Keratinocyte (primary cell): ENCODE results near the gene TMEM178A. TPM values are rescaled to one million over a fixed set of nuclear protein-coding genes. Genes with fewer than 3 reads are reported as not detected.

Experiments
- DNase-seq: peaks from one replicate; pipeline ENCODE4 v3.0.0-alpha.2; 2011; ENCODE audit warnings: low read depth, missing footprints, low spot score
- FAIRE-seq: peaks from 2 replicates; lab custom pipeline; 2011; peaks lifted over from hg19 to GRCh38; lab: Jason Lieb, UNC
- H2AFZ ChIP-seq: 2 replicates; pipeline ENCODE4 v1.6.0; 2012; ENCODE audit warnings: low read length, control low read depth, inconsistent platforms; ENCODE audit not compliant: control insufficient read depth
- H3K27ac ChIP-seq: 2 replicates; pipeline ENCODE4 v1.5.1; 2011; ENCODE audit warnings: low read length; ENCODE audit not compliant: control insufficient read depth, insufficient read depth
- H3K27me3 ChIP-seq: 3 replicates; pipeline ENCODE4 v1.6.0; 2011; ENCODE audit warnings: low read length; ENCODE audit not compliant: control insufficient read depth, insufficient read depth; ENCODE audit errors: extremely low read depth
- H3K36me3 ChIP-seq, 2 experiments: 2 replicates in 1 of 2; 3 replicates in 1 of 2; pipeline ENCODE4 v1.5.1; 2011; ENCODE audit warnings: low read length in 2 of 2, mild to moderate bottlenecking in 1 of 2; ENCODE audit not compliant: control insufficient read depth in 2 of 2, insufficient read depth in 2 of 2; ENCODE audit errors: extremely low read depth in 1 of 2
- H3K4me1 ChIP-seq: 3 replicates; pipeline ENCODE4 v1.5.1; 2011; ENCODE audit warnings: low read length; ENCODE audit not compliant: control insufficient read depth, insufficient read depth; ENCODE audit errors: extremely low read depth
- H3K4me2 ChIP-seq: 3 replicates; pipeline ENCODE4 v1.6.0; 2011; ENCODE audit warnings: low read depth, low read length; ENCODE audit not compliant: control insufficient read depth, insufficient read depth; ENCODE audit errors: extremely low read depth
- H3K4me3 ChIP-seq, 3 experiments: fragments of 200-600 bp in 1 of 3; sonication (generic) in 1 of 3; 2 replicates in 2 of 3; 3 replicates in 1 of 3; pipeline ENCODE4 v1.5.1; 2011 to 2016; ENCODE audit warnings: low read length in 3 of 3, mild to moderate bottlenecking in 3 of 3, control low read depth in 2 of 3, inconsistent platforms in 1 of 3, low read depth in 1 of 3, mixed read lengths in 1 of 3, mixed run types in 1 of 3, moderate library complexity in 1 of 3; ENCODE audit not compliant: control insufficient read depth in 2 of 3, insufficient read depth in 2 of 3; ENCODE audit errors: extremely low read depth in 1 of 3
- H3K79me2 ChIP-seq: 2 replicates; pipeline ENCODE4 v1.6.0; 2012; ENCODE audit warnings: low read length; ENCODE audit not compliant: control insufficient read depth, insufficient read depth
- H3K9ac ChIP-seq: 3 replicates; pipeline ENCODE4 v1.6.0; 2011; ENCODE audit warnings: low read length; ENCODE audit not compliant: control insufficient read depth, insufficient read depth; ENCODE audit errors: extremely low read depth
- H3K9me1 ChIP-seq: 3 replicates; pipeline ENCODE4 v1.6.0; 2011; ENCODE audit warnings: low read length; ENCODE audit not compliant: control insufficient read depth, insufficient read depth; ENCODE audit errors: extremely low read depth
- H3K9me3 ChIP-seq: 2 replicates; pipeline ENCODE4 v1.5.1; 2012; ENCODE audit warnings: low read depth, low read length; ENCODE audit not compliant: control insufficient read depth
- H4K20me1 ChIP-seq: 3 replicates; pipeline ENCODE4 v1.6.0; 2011; ENCODE audit warnings: low read length; ENCODE audit not compliant: control insufficient read depth, insufficient read depth; ENCODE audit errors: extremely low read depth
- EZH2 ChIP-seq: IDR thresholded peaks from one replicate; pipeline ENCODE4 v1.6.1; 2012; ENCODE audit warnings: inconsistent platforms, mild to moderate bottlenecking, low read length, moderate library complexity
- dilution Hi-C: fragments of 300-500 bp; cut with MboI; formaldehyde crosslinking; loops from one replicate; pipeline ENCODE4 v1.7.0; 2020; ENCODE audit warnings: low sequenced_read_pairs; ENCODE audit not compliant: extremely low pct_ligation_motif_present
- polyA plus RNA-seq, 5 experiments: library from polyadenylated mRNA; depleted of rRNA in 3 of 5; stranded (reverse) in 3 of 5; stranded (forward) in 1 of 5; unstranded in 1 of 5; fragments of >200 nt; gene quantifications; 1 replicate in 1 of 5; 2 replicates in 3 of 5; 3 replicates in 1 of 5; pipeline versions ENCODE4 v1.2.1 to v1.2.3, GENCODE V29; 2011 to 2012; ENCODE audit warnings: missing spikeins in 2 of 5, low read depth in 1 of 5, low replicate concordance in 1 of 5
- TF ChIP-seq, protein P1 (sequence below), 3 experiments: IDR thresholded peaks in 1 of 3; conservative IDR thresholded peaks in 1 of 3; optimal IDR thresholded peaks in 1 of 3; 2 replicates in 2 of 3; 3 replicates in 1 of 3; pipeline versions ENCODE3 to v1.5.1; 2011; ENCODE audit warnings: low read length in 3 of 3, mild to moderate bottlenecking in 3 of 3, moderate library complexity in 2 of 3, control low read depth in 1 of 3, inconsistent platforms in 1 of 3; ENCODE audit not compliant: insufficient read depth in 2 of 3; ENCODE audit errors: extremely low read depth in 1 of 3

Gene TMEM178A
- polyA plus RNA-seq, 1 donor (not counting 4 experiments of a cell fraction or from before 2014, with no cell fraction given), result 0.07 TPM

- peaks cover 40% of the 10 kb centered on the region for H3K27me3 ChIP-seq
- no peaks in the 10 kb centered on the region for H3K9me1 ChIP-seq
- no peak overlapping the region for H3K4me3 ChIP-seq
- no peaks in the 10 kb centered on the region for H3K9me3 ChIP-seq
- no peak for TF ChIP-seq EZH2
- TF ChIP-seq, protein P1, sequence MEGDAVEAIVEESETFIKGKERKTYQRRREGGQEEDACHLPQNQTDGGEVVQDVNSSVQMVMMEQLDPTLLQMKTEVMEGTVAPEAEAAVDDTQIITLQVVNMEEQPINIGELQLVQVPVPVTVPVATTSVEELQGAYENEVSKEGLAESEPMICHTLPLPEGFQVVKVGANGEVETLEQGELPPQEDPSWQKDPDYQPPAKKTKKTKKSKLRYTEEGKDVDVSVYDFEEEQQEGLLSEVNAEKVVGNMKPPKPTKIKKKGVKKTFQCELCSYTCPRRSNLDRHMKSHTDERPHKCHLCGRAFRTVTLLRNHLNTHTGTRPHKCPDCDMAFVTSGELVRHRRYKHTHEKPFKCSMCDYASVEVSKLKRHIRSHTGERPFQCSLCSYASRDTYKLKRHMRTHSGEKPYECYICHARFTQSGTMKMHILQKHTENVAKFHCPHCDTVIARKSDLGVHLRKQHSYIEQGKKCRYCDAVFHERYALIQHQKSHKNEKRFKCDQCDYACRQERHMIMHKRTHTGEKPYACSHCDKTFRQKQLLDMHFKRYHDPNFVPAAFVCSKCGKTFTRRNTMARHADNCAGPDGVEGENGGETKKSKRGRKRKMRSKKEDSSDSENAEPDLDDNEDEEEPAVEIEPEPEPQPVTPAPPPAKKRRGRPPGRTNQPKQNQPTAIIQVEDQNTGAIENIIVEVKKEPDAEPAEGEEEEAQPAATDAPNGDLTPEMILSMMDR (optimal IDR thresholded peaks at IDR 0.05 in 1 of 3, IDR thresholded peaks at IDR 0.05 in 1 of 3, conservative IDR thresholded peaks at IDR 0.05 in 1 of 3; ENCODE audit: extremely low read depth in 1 of 3, insufficient read depth in 2 of 3, low read length in 3 of 3), result peak in 1 of 3 experiments; percentile 1
- H4K20me1 ChIP-seq, result peaks cover 6% of the 10 kb centered on the region
- H3K27ac ChIP-seq, result no peak overlapping the region
- DNase-seq (no peak), FAIRE-seq (no peak)
- no peaks in the 10 kb centered on the region for H3K36me3 ChIP-seq
- dilution Hi-C loops, result no loop called here
- H3K4me2 ChIP-seq, result no peak overlapping the region
- no peak overlapping the region for H3K9ac ChIP-seq
- no peak overlapping the region for H2AFZ ChIP-seq
- H3K4me1 ChIP-seq, result no peaks in the 10 kb centered on the region
- no peaks in the 10 kb centered on the region for H3K79me2 ChIP-seq
Measured at GRCh38 chr2:39663187-39663930, 2.4 kb upstream of the TMEM178A start.

GRCh38 chr2:39664232-39664887, 1.4 kb upstream of the TMEM178A start:
- DNase-seq (no peak), FAIRE-seq (no peak)
- Histone ChIP-seq H3K27ac (no peak overlapping the region), H3K9ac (no peak overlapping the region), H3K4me3 (no peak overlapping the region), H3K4me2 (no peak overlapping the region), H3K79me2 (no peaks in the 10 kb centered on the region), H3K4me1 (no peaks in the 10 kb centered on the region), H3K9me3 (no peaks in the 10 kb centered on the region), H3K27me3 (peaks cover 49% of the 10 kb centered on the region), H4K20me1 (peaks cover 6% of the 10 kb centered on the region), H3K36me3 (no peaks in the 10 kb centered on the region), H2AFZ (no peak overlapping the region), H3K9me1 (no peaks in the 10 kb centered on the region)
- dilution Hi-C loops, result no loop called here
- no peak for TF ChIP-seq EZH2
- TF ChIP-seq, protein P1 (optimal IDR thresholded peaks at IDR 0.05 in 1 of 3, IDR thresholded peaks at IDR 0.05 in 1 of 3, conservative IDR thresholded peaks at IDR 0.05 in 1 of 3; ENCODE audit: extremely low read depth in 1 of 3, insufficient read depth in 2 of 3, low read length in 3 of 3), result no peak
